DND-41 (cell line): ENCODE results near the gene SLK.
A peak's percentile ranks its signal among the peaks of the same experiment; 100 is the strongest.

Experiments used
- ATAC-seq: fragments of 200-7000 bp; cut with Tn5 transposase; 3 replicates; pipeline ENCODE4 v1.9.1; 2021; ENCODE audit warnings: low read depth; ENCODE audit not compliant: insufficient read depth
- DNase-seq: peaks from one replicate; pipeline ENCODE4 v3.0.0-alpha.2; 2020
- H2AFZ ChIP-seq: 2 replicates; pipeline ENCODE4 v1.6.0; 2012; ENCODE audit warnings: low read depth, low read length
- H3K27ac ChIP-seq: 2 replicates; pipeline ENCODE4 v1.5.1; 2012; ENCODE audit warnings: low read length, inconsistent platforms
- H3K27me3 ChIP-seq: fragments of 200-600 bp; sonication (generic); 2 replicates; pipeline ENCODE4 v1.6.0; 2012; ENCODE audit warnings: low read length, mild to moderate bottlenecking, inconsistent platforms; ENCODE audit not compliant: insufficient read depth, poor library complexity
- H3K36me3 ChIP-seq: 2 replicates; pipeline ENCODE4 v1.5.1; 2012; ENCODE audit warnings: low read length, inconsistent platforms; ENCODE audit not compliant: insufficient read depth
- H3K4me1 ChIP-seq: 2 replicates; pipeline ENCODE4 v1.5.1; 2012; ENCODE audit warnings: mild to moderate bottlenecking, low read length; ENCODE audit not compliant: insufficient read depth
- H3K4me2 ChIP-seq: 2 replicates; pipeline ENCODE4 v1.6.0; 2012; ENCODE audit warnings: mild to moderate bottlenecking, moderate library complexity, low read length, inconsistent platforms; ENCODE audit not compliant: insufficient read depth
- H3K4me3 ChIP-seq, 2 experiments: fragments of 200-600 bp in 1 of 2; shearing (Covaris generic) in 1 of 2; 2 replicates each; pipeline ENCODE4 v1.5.1; 2012 to 2016; ENCODE audit warnings: inconsistent platforms in 2 of 2, low read length in 2 of 2, mild to moderate bottlenecking in 2 of 2, low read depth in 1 of 2, moderate library complexity in 1 of 2
- H3K79me2 ChIP-seq: 2 replicates; pipeline ENCODE4 v1.6.0; 2012; ENCODE audit warnings: low read length, inconsistent platforms; ENCODE audit not compliant: insufficient read depth
- H3K9ac ChIP-seq: 2 replicates; pipeline ENCODE4 v1.6.0; 2012; ENCODE audit warnings: low read depth, mild to moderate bottlenecking, inconsistent platforms, low read length, moderate library complexity
- H3K9me3 ChIP-seq: 2 replicates; pipeline ENCODE4 v1.5.1; 2012; ENCODE audit warnings: low read length, moderate library complexity, mild to moderate bottlenecking, inconsistent platforms; ENCODE audit not compliant: insufficient read depth, severe bottlenecking
- H4K20me1 ChIP-seq: 2 replicates; pipeline ENCODE4 v1.6.0; 2012; ENCODE audit warnings: low read length; ENCODE audit not compliant: insufficient read depth
- CTCF ChIP-seq: IDR thresholded peaks from 2 replicates; pipeline ENCODE4 v1.5.1; 2012; ENCODE audit warnings: borderline replicate concordance, low read length, moderate library complexity, mild to moderate bottlenecking; ENCODE audit not compliant: poor library complexity, severe bottlenecking; ENCODE audit errors: extremely low read depth
- EZH2 ChIP-seq: IDR thresholded peaks from 3 replicates; pipeline ENCODE4 v1.6.1; 2012; ENCODE audit warnings: borderline replicate concordance, low read depth, mild to moderate bottlenecking, moderate library complexity, low read length, inconsistent platforms; ENCODE audit not compliant: severe bottlenecking

The SLK gene

GRCh38 chr10:104025524-104025923, 58.6 kb downstream of the SLK start:
- Histone ChIP-seq H4K20me1 (no peaks in the 10 kb centered on the region), H3K9me3 (no peaks in the 10 kb centered on the region), H2AFZ (no peak overlapping the region), H3K4me3 (no peak overlapping the region), H3K9ac (no peak overlapping the region), H3K4me1 (no peaks in the 10 kb centered on the region), H3K79me2 (no peaks in the 10 kb centered on the region), H3K27me3 (no peaks in the 10 kb centered on the region), H3K27ac (no peak overlapping the region), H3K36me3 (peaks cover 75% of the 10 kb centered on the region), H3K4me2 (no peak overlapping the region)
- no peak for DNase-seq
- TF ChIP-seq CTCF (no peak), EZH2 (no peak)
- ATAC-seq, result no peak

DNA sequence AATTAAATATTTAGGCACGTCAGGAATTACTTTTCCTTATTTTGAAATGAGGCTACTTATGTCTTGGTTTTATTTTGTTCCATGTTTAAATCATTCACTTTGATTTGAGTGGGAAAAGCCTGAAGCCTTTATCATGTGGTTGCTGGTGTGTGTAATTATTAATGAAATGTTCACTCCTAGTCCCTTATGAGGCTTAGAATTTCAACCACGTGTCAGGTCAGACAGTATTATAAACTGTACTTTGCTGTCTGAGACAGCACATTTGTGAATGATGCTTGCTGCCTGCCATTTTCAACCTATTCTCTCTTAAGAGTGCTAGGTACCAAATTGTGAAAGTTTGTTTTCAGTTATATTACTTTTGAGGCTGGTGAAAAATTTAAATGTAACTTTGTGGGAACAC, 59.8 kb downstream of the SLK start:
- no peak overlapping the region for H3K27ac ChIP-seq
- H3K27me3 ChIP-seq, result no peaks in the 10 kb centered on the region
- ATAC-seq, result no peak
- no peak overlapping the region for H2AFZ ChIP-seq
- no peaks in the 10 kb centered on the region for H3K79me2 ChIP-seq
- TF ChIP-seq CTCF, result no peak
- no peak for TF ChIP-seq EZH2
- no peaks in the 10 kb centered on the region for H4K20me1 ChIP-seq
- no peak overlapping the region for H3K4me2 ChIP-seq
- no peaks in the 10 kb centered on the region for H3K9me3 ChIP-seq
- H3K36me3 ChIP-seq, result peaks cover 69% of the 10 kb centered on the region
- H3K9ac ChIP-seq, result no peak overlapping the region
- DNase-seq, result no peak
- no peaks in the 10 kb centered on the region for H3K4me1 ChIP-seq
- no peak overlapping the region for H3K4me3 ChIP-seq

GRCh38 chr10:104028146-104028545, 61.2 kb downstream of the SLK start:
- Histone ChIP-seq H4K20me1 (no peaks in the 10 kb centered on the region), H3K36me3 (peaks cover 65% of the 10 kb centered on the region), H3K9ac (no peak overlapping the region), H3K4me2 (no peak overlapping the region), H3K4me1 (no peaks in the 10 kb centered on the region), H3K27me3 (no peaks in the 10 kb centered on the region), H3K9me3 (no peaks in the 10 kb centered on the region), H2AFZ (no peak overlapping the region), H3K4me3 (no peak overlapping the region), H3K79me2 (no peaks in the 10 kb centered on the region), H3K27ac (no peak overlapping the region)
- ATAC-seq (peak; percentile 73; the same call in 2 of the 3 replicates), DNase-seq (no peak)
- TF ChIP-seq CTCF (peak; percentile 37), EZH2 (no peak)

GRCh38 chr10:104028823-104029520, 62.0 kb downstream of the SLK start:
- DNase-seq (no peak), ATAC-seq (no peak)
- Histone ChIP-seq H3K36me3 (peaks cover 57% of the 10 kb centered on the region), H3K9ac (no peak overlapping the region), H3K9me3 (no peaks in the 10 kb centered on the region), H3K4me2 (no peak overlapping the region), H3K79me2 (no peaks in the 10 kb centered on the region), H3K4me1 (no peaks in the 10 kb centered on the region), H2AFZ (no peak overlapping the region), H3K27ac (no peak overlapping the region), H4K20me1 (no peaks in the 10 kb centered on the region), H3K27me3 (no peaks in the 10 kb centered on the region), H3K4me3 (no peak overlapping the region)
- no peak for TF ChIP-seq CTCF
- no peak for TF ChIP-seq EZH2
